Heart left ventricle (tissue), 16 donors: ENCODE data around the gene PRDX6. TPM values are rescaled to one million over a fixed set of nuclear protein-coding genes. Genes with fewer than 3 reads are reported as not detected.

ENCODE experiments used
- ATAC-seq, 4 donors: fragments of 200-7000 bp; cut with Tn5 transposase; one replicate each; pipeline ENCODE4 v1.9.1; 2020 to 2022; ENCODE audit warnings: moderate library complexity in 4 of 4, mild to moderate bottlenecking in 3 of 4, moderate number of reproducible peaks in 1 of 4
- DNase-seq, 5 donors: peaks; one replicate each; pipeline ENCODE4 v3.0.0-alpha.2; 2020
- H3K27ac ChIP-seq, 12 donors: fragments of 200-600 bp; sonication (generic) in 4 of 12; one replicate each; pipeline versions ENCODE4 v1.5.0 to v1.8.0; 2016 to 2022; ENCODE audit warnings: mild to moderate bottlenecking in 2 of 12
- H3K27me3 ChIP-seq, 9 donors: fragments of 200-600 bp; sonication (generic) in 2 of 9; one replicate each; pipeline versions ENCODE4 v1.5.1 to v1.8.0; 2016 to 2022; ENCODE audit warnings: mild to moderate bottlenecking in 3 of 9
- H3K36me3 ChIP-seq, 9 donors: fragments of 200-600 bp; sonication (generic) in 2 of 9; one replicate each; pipeline versions ENCODE4 v1.5.0 to v1.8.0; 2018 to 2022; ENCODE audit warnings: mild to moderate bottlenecking in 2 of 9
- H3K4me1 ChIP-seq, 12 donors: fragments of 200-600 bp; sonication (generic) in 4 of 12; one replicate each; pipeline versions ENCODE4 v1.5.0 to v1.8.0; 2016 to 2022; ENCODE audit warnings: mild to moderate bottlenecking in 3 of 12
- H3K4me3 ChIP-seq, 12 donors: fragments of 200-600 bp; sonication (generic) in 4 of 12; one replicate each; pipeline versions ENCODE4 v1.5.0 to v1.8.0; 2017 to 2022; ENCODE audit warnings: mild to moderate bottlenecking in 9 of 12, moderate library complexity in 4 of 12
- H3K9me3 ChIP-seq, 12 donors: fragments of 200-600 bp; sonication (generic) in 4 of 12; one replicate each; pipeline versions ENCODE4 v1.5.0 to v1.8.0; 2016 to 2022; ENCODE audit warnings: mild to moderate bottlenecking in 1 of 12
- CTCF ChIP-seq, 12 donors: fragments of 200-600 bp; sonication (generic) in 4 of 12; IDR thresholded peaks; one replicate each; pipeline versions ENCODE4 v1.5.0 to v1.8.0; 2018 to 2022; ENCODE audit warnings: antibody characterized with exemption in 12 of 12, mild to moderate bottlenecking in 5 of 12
- POLR2A ChIP-seq, 2 donors: fragments of 450-650 bp; IDR thresholded peaks; one replicate each; pipeline ENCODE4 v1.6.1; 2017; ENCODE audit warnings: antibody characterized with exemption in 2 of 2, mild to moderate bottlenecking in 2 of 2, moderate library complexity in 2 of 2
- WGBS, 4 donors: extraction: QIAGEN DNeasy Blood & Tissue Kit in 2 of 4; methylation state at CpG; one replicate each; pipeline versions ENCODE4 v1.1.5 to v1.1.7; 2013 to 2018; 5-methylcytosine and 5-hydroxymethylcytosine counted together
- intact Hi-C, 10 donors: fragments of 100-400 bp; cut with DNase I; formaldehyde crosslinking; loops; one replicate each; pipeline versions ENCODE4 v1.11.1 to v1.14.2; 2022
- polyA plus RNA-seq, 2 donors: library from polyadenylated mRNA; stranded (reverse); fragments of 200-250 nt; gene quantifications; one replicate each; pipeline ENCODE4 v1.2.3, GENCODE V29; 2013
- total RNA-seq, 9 donors: library from RNA; depleted of rRNA in 2 of 9; stranded (reverse); fragments of >200 nt in 2 of 9; fragmentation: NEBNext Ultra II Directional in 3 of 9; extraction: Animal tissue kit (Norgen Biotek cat#: 25700) in 3 of 9; gene quantifications; one replicate each; pipeline versions ENCODE4 v1.1.0 to v1.2.4, GENCODE V29; 2016 to 2023
- donor health status: ischemic (EF 13 %, LVEDD 7.1; RV severe dilation, severe dysfunction).
- donor health status: healthy with polysubstance abuse.
- donor health status: DM: no; HTN: yes; CAD: no.
- donor health status: DM: no; HTN: no; CAD: no.
- donor health status: ischemic (EF 25% LVEDD 6.9; RV normal size, moderate dysfunction).
- donor health status: ischemic (EF 25% LVEDD 5.7; RV mildly dilated, moderate dysfunction).
- donor health status: healthy.
- donor health status: DM: yes; HTN: yes; CAD: no.
- donor health status: ischemic (EF 35%, LVEDD 5.7; RV mildly dilated, moderate dysfunction).
- donor health status: nonischemic (EF 11% LVEDD 7.7; RV severe dilation, severe dysfunction).
- donor health status: DM: yes; HTN: yes; CAD: no.
- donor health status: PGD.
- donor health status: ischemic (EF 29% LVEDD 5.4; RV normal size, mild dysfunction).
- donor health status: nonischemic (EF 23%, LVEDD 6.1; RV moderate dilation, normal function).

Gene PRDX6
- total and polyA plus RNA-seq, 11 donors: 237 to 635 (median 433) TPM

DNA sequence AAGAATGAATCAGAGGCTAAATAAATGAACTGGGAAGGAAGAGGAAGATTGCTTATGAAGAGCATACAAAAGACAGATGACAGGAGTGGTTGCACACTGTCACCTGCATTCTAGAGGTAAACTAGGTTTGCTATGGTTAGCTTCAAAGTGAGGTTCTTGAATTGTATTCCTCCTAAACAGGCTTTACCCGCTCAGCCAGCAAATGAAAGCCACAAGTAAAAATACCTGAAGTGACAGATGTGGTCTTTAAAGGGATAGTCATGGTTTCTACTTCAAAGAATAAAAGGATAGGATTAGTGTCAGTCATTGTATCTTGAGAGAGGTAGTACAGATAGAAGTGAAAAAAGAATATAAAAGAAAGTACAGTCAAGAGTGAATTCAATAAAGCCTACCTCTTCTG, 32.4 kb upstream of the PRDX6 start:
- H3K4me3 ChIP-seq: no peak overlapping the region
- H3K9me3 ChIP-seq: peaks cover 0 to 16% (median 1%) of the 10 kb centered on the region in 12 donors
- intact Hi-C loops: no loop called here
- peaks cover 0 to 10% (median 0%) of the 10 kb centered on the region in 12 donors for H3K4me1 ChIP-seq
- TF ChIP-seq CTCF (IDR thresholded peaks at IDR 0.05) (no peak), POLR2A (IDR thresholded peaks at IDR 0.05) (no peak)
- peaks cover 0 to 11% (median 0%) of the 10 kb centered on the region in 9 donors for H3K36me3 ChIP-seq
- no peak overlapping the region for H3K27ac ChIP-seq
- DNase-seq (no peak), ATAC-seq (no peak)
- H3K27me3 ChIP-seq: no peaks in the 10 kb centered on the region
- WGBS, 4 donors: 82 to 99% (median 89%) methylated on average over 1 of the region's 1 CpG

- Histone ChIP-seq H3K27me3 (no peaks in the 10 kb centered on the region), H3K4me3 (no peak overlapping the region), H3K36me3 (peaks cover 0 to 7% (median 0%) of the 10 kb centered on the region in 9 donors), H3K4me1 (peaks cover 0 to 10% (median 0%) of the 10 kb centered on the region in 12 donors), H3K9me3 (peaks cover 0 to 16% (median 1%) of the 10 kb centered on the region in 12 donors), H3K27ac (no peak overlapping the region)
- WGBS, 4 donors: 61 to 69% (median 68%) methylated on average over 2 of the region's 2 CpGs
- intact Hi-C loops: no loop called here
- ATAC-seq (no peak), DNase-seq (no peak)
- TF ChIP-seq CTCF (IDR thresholded peaks at IDR 0.05) (no peak), POLR2A (IDR thresholded peaks at IDR 0.05) (no peak)
Measured at GRCh38 chr1:173445164-173445563, 32.0 kb upstream of the PRDX6 start.

GRCh38 chr1:173445656-173446055, 31.5 kb upstream of the PRDX6 start:
- TF ChIP-seq CTCF (IDR thresholded peaks at IDR 0.05): no peak
- no peak for TF ChIP-seq POLR2A (IDR thresholded peaks at IDR 0.05)
- H3K27ac ChIP-seq: no peak overlapping the region
- peaks cover 0 to 10% (median 0%) of the 10 kb centered on the region in 12 donors for H3K4me1 ChIP-seq
- peaks cover 0 to 4% (median 0%) of the 10 kb centered on the region in 9 donors for H3K36me3 ChIP-seq
- H3K27me3 ChIP-seq: no peaks in the 10 kb centered on the region
- ATAC-seq: peak in 1 of 4 donors; percentile 42
- DNase-seq: no peak
- WGBS, 4 donors: 63 to 80% (median 66%) methylated on average over 3 of the region's 3 CpGs
- intact Hi-C loops: no loop called here
- H3K9me3 ChIP-seq: peaks cover 0 to 16% (median 1%) of the 10 kb centered on the region in 12 donors
- H3K4me3 ChIP-seq: no peak overlapping the region

GRCh38 chr1:173447224-173447623, 29.9 kb upstream of the PRDX6 start:
- DNase-seq (no peak), ATAC-seq (no peak)
- WGBS, 4 donors: 94 to 100% (median 95%) methylated on average over 1 of the region's 1 CpG
- Histone ChIP-seq H3K4me1 (peaks cover 0 to 10% (median 0%) of the 10 kb centered on the region in 12 donors), H3K27me3 (no peaks in the 10 kb centered on the region), H3K4me3 (no peak overlapping the region), H3K9me3 (peaks cover 0 to 16% (median 1%) of the 10 kb centered on the region in 12 donors), H3K36me3 (no peaks in the 10 kb centered on the region), H3K27ac (no peak overlapping the region)
- no peak for TF ChIP-seq CTCF (IDR thresholded peaks at IDR 0.05)
- TF ChIP-seq POLR2A (IDR thresholded peaks at IDR 0.05): no peak
- intact Hi-C loops: no loop called here
